ENCODE data around the gene ATIC.

GRCh38 chr2:215320679-215321078 is 8.8 kb downstream of the ATIC start:
- no peak for TF ChIP-seq ZNF274 (IDR thresholded peaks at IDR 0.05; ENCODE audit: low read depth, low read length)
- TF ChIP-seq, protein P1, sequence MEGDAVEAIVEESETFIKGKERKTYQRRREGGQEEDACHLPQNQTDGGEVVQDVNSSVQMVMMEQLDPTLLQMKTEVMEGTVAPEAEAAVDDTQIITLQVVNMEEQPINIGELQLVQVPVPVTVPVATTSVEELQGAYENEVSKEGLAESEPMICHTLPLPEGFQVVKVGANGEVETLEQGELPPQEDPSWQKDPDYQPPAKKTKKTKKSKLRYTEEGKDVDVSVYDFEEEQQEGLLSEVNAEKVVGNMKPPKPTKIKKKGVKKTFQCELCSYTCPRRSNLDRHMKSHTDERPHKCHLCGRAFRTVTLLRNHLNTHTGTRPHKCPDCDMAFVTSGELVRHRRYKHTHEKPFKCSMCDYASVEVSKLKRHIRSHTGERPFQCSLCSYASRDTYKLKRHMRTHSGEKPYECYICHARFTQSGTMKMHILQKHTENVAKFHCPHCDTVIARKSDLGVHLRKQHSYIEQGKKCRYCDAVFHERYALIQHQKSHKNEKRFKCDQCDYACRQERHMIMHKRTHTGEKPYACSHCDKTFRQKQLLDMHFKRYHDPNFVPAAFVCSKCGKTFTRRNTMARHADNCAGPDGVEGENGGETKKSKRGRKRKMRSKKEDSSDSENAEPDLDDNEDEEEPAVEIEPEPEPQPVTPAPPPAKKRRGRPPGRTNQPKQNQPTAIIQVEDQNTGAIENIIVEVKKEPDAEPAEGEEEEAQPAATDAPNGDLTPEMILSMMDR (IDR thresholded peaks at IDR 0.05 in 2 of 3, conservative IDR thresholded peaks at IDR 0.05 in 1 of 3; ENCODE audit: borderline replicate concordance in 1 of 3, insufficient read depth in 1 of 3, low read depth in 2 of 3, low read length in 2 of 3) = no peak
- TF ChIP-seq POLR2AphosphoS5 (IDR thresholded peaks at IDR 0.05; ENCODE audit: low read depth, low read length) = no peak
- TF ChIP-seq POLR2A (IDR thresholded peaks at IDR 0.05; ENCODE audit: borderline replicate concordance, extremely low read depth, insufficient read depth, insufficient read length) = no peak
- TF ChIP-seq EZH2 (IDR thresholded peaks at IDR 0.05) = no peak
- no peak for TF ChIP-seq SP1 (IDR thresholded peaks at IDR 0.05; ENCODE audit: low read depth)
- no peak for TF ChIP-seq YY1 (IDR thresholded peaks at IDR 0.05; ENCODE audit: extremely low read depth, insufficient replicate concordance, low read depth, low read length)
- no peak for TF ChIP-seq CEBPB (IDR thresholded peaks at IDR 0.05; ENCODE audit: low read depth)
- no peak for TF ChIP-seq TCF7L2 (IDR thresholded peaks at IDR 0.05; ENCODE audit: borderline replicate concordance, extremely low read depth, insufficient read depth, insufficient read length)
- TF ChIP-seq EZH2phosphoT487 (IDR thresholded peaks at IDR 0.05; ENCODE audit: borderline replicate concordance) = no peak
- no peak for TF ChIP-seq RAD21 (IDR thresholded peaks at IDR 0.05; ENCODE audit: low read depth)
- TF ChIP-seq SRF (IDR thresholded peaks at IDR 0.05; ENCODE audit: low read depth) = no peak
- TF ChIP-seq, protein P2, sequence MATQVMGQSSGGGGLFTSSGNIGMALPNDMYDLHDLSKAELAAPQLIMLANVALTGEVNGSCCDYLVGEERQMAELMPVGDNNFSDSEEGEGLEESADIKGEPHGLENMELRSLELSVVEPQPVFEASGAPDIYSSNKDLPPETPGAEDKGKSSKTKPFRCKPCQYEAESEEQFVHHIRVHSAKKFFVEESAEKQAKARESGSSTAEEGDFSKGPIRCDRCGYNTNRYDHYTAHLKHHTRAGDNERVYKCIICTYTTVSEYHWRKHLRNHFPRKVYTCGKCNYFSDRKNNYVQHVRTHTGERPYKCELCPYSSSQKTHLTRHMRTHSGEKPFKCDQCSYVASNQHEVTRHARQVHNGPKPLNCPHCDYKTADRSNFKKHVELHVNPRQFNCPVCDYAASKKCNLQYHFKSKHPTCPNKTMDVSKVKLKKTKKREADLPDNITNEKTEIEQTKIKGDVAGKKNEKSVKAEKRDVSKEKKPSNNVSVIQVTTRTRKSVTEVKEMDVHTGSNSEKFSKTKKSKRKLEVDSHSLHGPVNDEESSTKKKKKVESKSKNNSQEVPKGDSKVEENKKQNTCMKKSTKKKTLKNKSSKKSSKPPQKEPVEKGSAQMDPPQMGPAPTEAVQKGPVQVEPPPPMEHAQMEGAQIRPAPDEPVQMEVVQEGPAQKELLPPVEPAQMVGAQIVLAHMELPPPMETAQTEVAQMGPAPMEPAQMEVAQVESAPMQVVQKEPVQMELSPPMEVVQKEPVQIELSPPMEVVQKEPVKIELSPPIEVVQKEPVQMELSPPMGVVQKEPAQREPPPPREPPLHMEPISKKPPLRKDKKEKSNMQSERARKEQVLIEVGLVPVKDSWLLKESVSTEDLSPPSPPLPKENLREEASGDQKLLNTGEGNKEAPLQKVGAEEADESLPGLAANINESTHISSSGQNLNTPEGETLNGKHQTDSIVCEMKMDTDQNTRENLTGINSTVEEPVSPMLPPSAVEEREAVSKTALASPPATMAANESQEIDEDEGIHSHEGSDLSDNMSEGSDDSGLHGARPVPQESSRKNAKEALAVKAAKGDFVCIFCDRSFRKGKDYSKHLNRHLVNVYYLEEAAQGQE (IDR thresholded peaks at IDR 0.05; ENCODE audit: low read depth) = no peak

Data from HCT116 (cell line).